ENCODE measurements around the gene NRXN2.

NRXN2 gene

DNA sequence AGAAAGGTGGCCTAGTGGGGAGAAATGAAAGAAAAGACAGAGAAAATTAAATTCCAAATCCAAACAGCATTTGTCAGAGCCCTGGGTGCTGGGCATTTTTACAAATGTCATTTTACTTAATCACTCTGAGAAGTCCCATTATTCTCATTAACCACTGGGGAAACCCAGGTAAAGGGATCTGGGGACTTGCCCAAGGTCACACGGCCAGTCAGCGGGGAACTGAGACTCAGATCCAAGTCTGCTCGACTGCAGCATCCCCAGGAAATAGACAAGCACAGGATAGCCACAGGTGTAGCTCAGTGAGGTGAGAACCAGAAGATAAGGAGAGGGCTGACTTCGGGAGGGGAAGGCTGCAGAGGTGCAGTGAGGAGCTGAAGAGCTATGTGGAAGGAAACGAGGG is 7.9 kb downstream of the NRXN2 start:
- no peak overlapping the region for H3K9ac ChIP-seq
- TF ChIP-seq, protein P1, sequence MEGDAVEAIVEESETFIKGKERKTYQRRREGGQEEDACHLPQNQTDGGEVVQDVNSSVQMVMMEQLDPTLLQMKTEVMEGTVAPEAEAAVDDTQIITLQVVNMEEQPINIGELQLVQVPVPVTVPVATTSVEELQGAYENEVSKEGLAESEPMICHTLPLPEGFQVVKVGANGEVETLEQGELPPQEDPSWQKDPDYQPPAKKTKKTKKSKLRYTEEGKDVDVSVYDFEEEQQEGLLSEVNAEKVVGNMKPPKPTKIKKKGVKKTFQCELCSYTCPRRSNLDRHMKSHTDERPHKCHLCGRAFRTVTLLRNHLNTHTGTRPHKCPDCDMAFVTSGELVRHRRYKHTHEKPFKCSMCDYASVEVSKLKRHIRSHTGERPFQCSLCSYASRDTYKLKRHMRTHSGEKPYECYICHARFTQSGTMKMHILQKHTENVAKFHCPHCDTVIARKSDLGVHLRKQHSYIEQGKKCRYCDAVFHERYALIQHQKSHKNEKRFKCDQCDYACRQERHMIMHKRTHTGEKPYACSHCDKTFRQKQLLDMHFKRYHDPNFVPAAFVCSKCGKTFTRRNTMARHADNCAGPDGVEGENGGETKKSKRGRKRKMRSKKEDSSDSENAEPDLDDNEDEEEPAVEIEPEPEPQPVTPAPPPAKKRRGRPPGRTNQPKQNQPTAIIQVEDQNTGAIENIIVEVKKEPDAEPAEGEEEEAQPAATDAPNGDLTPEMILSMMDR (conservative IDR thresholded peaks at IDR 0.05; ENCODE audit: low read depth, low read length) = no peak
- no peak overlapping the region for H3K4me3 ChIP-seq (IDR thresholded peaks at IDR 0.05; ENCODE audit: insufficient read depth, low read depth, low read length)
- H4K20me1 ChIP-seq (ENCODE audit: insufficient read depth) = no peaks in the 10 kb centered on the region
- H3K4me2 ChIP-seq = no peak overlapping the region
- no peaks in the 10 kb centered on the region for H3K79me2 ChIP-seq (ENCODE audit: insufficient read depth, low read depth)
- H2AFZ ChIP-seq (ENCODE audit: low read depth) = no peak overlapping the region
- no peak overlapping the region for H3K27ac ChIP-seq
- H3K4me1 ChIP-seq (ENCODE audit: low read depth, poor library complexity, severe bottlenecking) = no peaks in the 10 kb centered on the region
- H3K36me3 ChIP-seq (ENCODE audit: insufficient read depth) = no peaks in the 10 kb centered on the region
- peaks cover 74% of the 10 kb centered on the region for H3K27me3 ChIP-seq (ENCODE audit: insufficient read depth, low read depth)

DNA sequence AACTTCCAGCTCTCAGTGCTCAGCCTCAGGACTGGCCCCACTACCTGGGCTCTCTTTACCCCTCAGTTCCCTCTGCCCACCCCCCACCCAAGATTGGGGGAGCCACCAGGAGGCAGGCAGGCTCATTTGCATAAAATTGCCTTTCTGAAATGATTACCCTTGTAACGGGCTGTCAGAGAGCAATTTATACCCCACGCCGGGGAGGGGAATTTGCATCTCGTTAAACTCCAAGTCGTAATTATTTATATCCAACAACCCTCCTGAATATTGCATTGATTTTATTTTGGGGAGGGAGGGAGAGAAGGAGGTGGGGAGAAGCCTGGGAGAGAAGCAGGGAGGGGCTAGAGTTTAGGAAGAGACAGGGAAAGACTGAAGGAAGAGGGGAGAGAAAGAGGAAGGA is 8.3 kb downstream of the NRXN2 start:
- TF ChIP-seq, protein P1 (conservative IDR thresholded peaks at IDR 0.05; ENCODE audit: low read depth, low read length) = no peak
- H3K79me2 ChIP-seq (ENCODE audit: insufficient read depth, low read depth) = no peaks in the 10 kb centered on the region

DNA sequence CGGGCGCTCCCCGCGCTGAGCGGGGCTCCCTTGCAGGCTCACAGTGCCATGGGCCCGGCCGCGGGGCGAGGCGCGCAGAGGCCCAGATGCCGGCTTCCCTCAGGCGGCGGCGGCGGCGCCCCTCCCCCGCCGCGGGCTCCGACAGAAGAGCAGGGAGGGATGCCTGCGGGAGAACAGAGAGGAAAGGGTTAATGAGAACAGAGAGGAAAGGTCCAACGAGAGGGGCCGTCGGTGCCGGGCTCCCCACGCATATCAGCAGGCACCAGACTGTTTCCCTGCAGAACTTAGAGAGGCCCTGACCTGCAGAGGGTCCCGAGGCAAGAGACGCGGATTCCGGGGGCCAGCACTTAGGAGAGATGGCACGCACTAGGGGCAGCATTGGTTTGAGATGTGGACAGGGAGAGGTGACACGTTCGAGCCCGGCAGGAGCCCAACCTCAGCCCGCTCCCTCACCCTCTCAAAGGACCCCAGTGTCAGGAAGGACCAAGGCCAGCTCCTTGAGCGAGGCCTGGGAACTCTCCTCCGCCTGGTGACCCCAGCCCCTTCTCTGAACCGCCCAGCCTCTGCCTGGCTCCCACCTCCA is 9.1 kb downstream of the NRXN2 start:
- Histone ChIP-seq H3K4me3 (IDR thresholded peaks at IDR 0.05; ENCODE audit: insufficient read depth, low read depth, low read length) (no peak overlapping the region), H2AFZ (ENCODE audit: low read depth) (no peak overlapping the region), H3K4me2 (no peak overlapping the region), H3K9ac (no peak overlapping the region), H3K79me2 (ENCODE audit: insufficient read depth, low read depth) (no peaks in the 10 kb centered on the region), H4K20me1 (ENCODE audit: insufficient read depth) (no peaks in the 10 kb centered on the region), H3K4me1 (ENCODE audit: low read depth, poor library complexity, severe bottlenecking) (no peaks in the 10 kb centered on the region), H3K27ac (no peak overlapping the region), H3K27me3 (ENCODE audit: insufficient read depth, low read depth) (peaks cover 74% of the 10 kb centered on the region), H3K36me3 (ENCODE audit: insufficient read depth) (no peaks in the 10 kb centered on the region)
- TF ChIP-seq, protein P1 (conservative IDR thresholded peaks at IDR 0.05; ENCODE audit: low read depth, low read length) = no peak

More for the DNA sequence above, 8.3 kb downstream of the NRXN2 start:
- Histone ChIP-seq H3K27ac (no peak overlapping the region), H3K4me1 (ENCODE audit: low read depth, poor library complexity, severe bottlenecking) (no peaks in the 10 kb centered on the region), H3K27me3 (ENCODE audit: insufficient read depth, low read depth) (peaks cover 76% of the 10 kb centered on the region), H3K4me2 (no peak overlapping the region), H4K20me1 (ENCODE audit: insufficient read depth) (no peaks in the 10 kb centered on the region), H2AFZ (ENCODE audit: low read depth) (no peak overlapping the region), H3K36me3 (ENCODE audit: insufficient read depth) (no peaks in the 10 kb centered on the region), H3K9ac (no peak overlapping the region), H3K4me3 (IDR thresholded peaks at IDR 0.05; ENCODE audit: insufficient read depth, low read depth, low read length) (no peak overlapping the region)

DNA sequence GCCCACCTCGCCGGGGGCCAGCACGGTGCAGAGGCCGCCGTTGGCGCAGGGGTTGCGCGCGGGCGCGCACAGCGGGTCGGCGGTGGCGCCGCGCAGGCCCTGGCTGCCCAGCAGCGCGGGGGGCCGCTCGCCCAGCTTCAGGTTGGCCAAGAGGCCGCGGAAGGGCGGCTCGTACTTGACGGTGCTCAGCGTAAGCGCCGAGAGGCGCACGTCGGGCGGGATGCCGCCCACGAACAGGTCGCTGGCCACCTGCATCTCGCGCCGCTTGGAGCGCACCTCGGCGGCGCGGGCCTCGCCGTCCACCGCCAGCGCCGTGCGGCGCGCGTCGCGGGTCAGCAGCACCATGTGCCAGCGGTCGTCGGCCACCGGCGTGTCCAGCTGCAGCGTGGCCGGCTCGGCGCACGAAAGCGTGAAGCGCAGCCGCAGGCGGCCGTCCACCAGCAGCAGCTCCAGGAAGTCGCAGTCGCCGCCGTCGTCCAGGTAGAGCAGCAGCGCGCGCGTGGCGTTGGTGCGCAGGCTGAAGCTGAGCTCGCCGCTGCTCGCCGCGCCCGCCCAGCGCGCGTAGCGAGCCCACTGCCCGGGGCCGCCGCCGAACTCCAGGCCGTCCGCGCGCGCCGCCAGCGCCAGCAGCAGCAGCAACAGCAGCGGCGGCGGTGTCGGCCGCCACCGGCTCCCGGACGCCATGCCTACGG is 9.8 kb downstream of the NRXN2 start:
- Histone ChIP-seq H3K36me3 (ENCODE audit: insufficient read depth) (no peaks in the 10 kb centered on the region), H3K4me1 (ENCODE audit: low read depth, poor library complexity, severe bottlenecking) (no peaks in the 10 kb centered on the region), H3K4me3 (IDR thresholded peaks at IDR 0.05; ENCODE audit: insufficient read depth, low read depth, low read length) (no peak overlapping the region), H3K27ac (no peak overlapping the region), H3K4me2 (no peak overlapping the region), H4K20me1 (ENCODE audit: insufficient read depth) (no peaks in the 10 kb centered on the region), H3K27me3 (ENCODE audit: insufficient read depth, low read depth) (peaks cover 74% of the 10 kb centered on the region), H3K79me2 (ENCODE audit: insufficient read depth, low read depth) (no peaks in the 10 kb centered on the region), H2AFZ (ENCODE audit: low read depth) (no peak overlapping the region), H3K9ac (no peak overlapping the region)
- TF ChIP-seq, protein P1 (conservative IDR thresholded peaks at IDR 0.05; ENCODE audit: low read depth, low read length) = no peak

Data from KMS-11 (cell line).